Trophoblast cell (in vitro differentiated cells and primary cell): ENCODE data around the gene TSHZ2.

Source experiments
- DNase-seq, 2 donors: peaks; one replicate each; pipeline ENCODE4 v3.0.0-alpha.2; 2016
- H2AFZ ChIP-seq: 2 replicates; pipeline ENCODE4 v1.6.1; 2013; ENCODE audit warnings: low read length, moderate library complexity, mild to moderate bottlenecking; ENCODE audit not compliant: insufficient read depth, poor library complexity
- H2AK5ac ChIP-seq: 2 replicates; pipeline ENCODE4 v1.6.1; 2013; ENCODE audit warnings: mild to moderate bottlenecking, low read length
- H2BK120ac ChIP-seq: 2 replicates; pipeline ENCODE4 v1.6.1; 2013; ENCODE audit warnings: low read length, mild to moderate bottlenecking, moderate library complexity; ENCODE audit not compliant: insufficient read depth, poor library complexity
- H2BK12ac ChIP-seq: 2 replicates; pipeline ENCODE4 v1.6.1; 2013; ENCODE audit warnings: mild to moderate bottlenecking, low read length, moderate library complexity
- H2BK5ac ChIP-seq: 2 replicates; pipeline ENCODE4 v1.6.1; 2013; ENCODE audit warnings: low read length, low read depth, moderate library complexity, mild to moderate bottlenecking; ENCODE audit not compliant: poor library complexity
- H3K14ac ChIP-seq: 2 replicates; pipeline ENCODE4 v1.6.1; 2013; ENCODE audit warnings: mild to moderate bottlenecking, low read length
- H3K18ac ChIP-seq: 2 replicates; pipeline ENCODE4 v1.6.1; 2013; ENCODE audit warnings: mild to moderate bottlenecking, low read length
- H3K23ac ChIP-seq: 2 replicates; pipeline ENCODE4 v1.6.1; 2013; ENCODE audit warnings: low read length
- H3K27ac ChIP-seq: 2 replicates; pipeline ENCODE4 v1.5.1; 2013; ENCODE audit warnings: low read depth, mild to moderate bottlenecking, inconsistent platforms, low read length, moderate library complexity
- H3K27me3 ChIP-seq: 2 replicates; pipeline ENCODE4 v1.6.1; 2013; ENCODE audit warnings: inconsistent platforms, mild to moderate bottlenecking, low read length, moderate library complexity; ENCODE audit not compliant: insufficient read depth
- H3K36me3 ChIP-seq, 2 experiments: 1 replicate in 1 of 2; 2 replicates in 1 of 2; pipeline ENCODE4 v1.6.1; 2013; ENCODE audit warnings: low read length in 2 of 2, mild to moderate bottlenecking in 2 of 2, moderate library complexity in 1 of 2; ENCODE audit not compliant: insufficient read depth in 2 of 2, control insufficient read depth in 1 of 2
- H3K4ac ChIP-seq: 2 replicates; pipeline ENCODE4 v1.6.1; 2013; ENCODE audit warnings: low read depth, mild to moderate bottlenecking, low read length, moderate library complexity
- H3K4me1 ChIP-seq, 2 experiments: 1 replicate in 1 of 2; 2 replicates in 1 of 2; pipeline ENCODE4 v1.6.1; 2013; ENCODE audit warnings: low read length in 2 of 2, mild to moderate bottlenecking in 2 of 2, moderate library complexity in 1 of 2; ENCODE audit not compliant: insufficient read depth in 2 of 2, control insufficient read depth in 1 of 2
- H3K4me2 ChIP-seq: 2 replicates; pipeline ENCODE4 v1.6.1; 2013; ENCODE audit warnings: inconsistent platforms, mild to moderate bottlenecking, low read length, moderate library complexity
- H3K4me3 ChIP-seq: 2 replicates; pipeline ENCODE4 v1.5.1; 2013; ENCODE audit warnings: mild to moderate bottlenecking, low read depth, low read length, inconsistent platforms
- H3K79me1 ChIP-seq: one replicate; pipeline ENCODE4 v1.6.1; 2013; ENCODE audit warnings: low read length
- H3K79me2 ChIP-seq: 2 replicates; pipeline ENCODE4 v1.6.1; 2013; ENCODE audit warnings: low read length, mild to moderate bottlenecking; ENCODE audit not compliant: control insufficient read depth, insufficient read depth, poor library complexity
- H3K9ac ChIP-seq: 2 replicates; pipeline ENCODE4 v1.6.1; 2013; ENCODE audit warnings: mild to moderate bottlenecking, low read length
- H3K9me3 ChIP-seq: 2 replicates; pipeline ENCODE4 v1.6.1; 2013; ENCODE audit warnings: low read depth, mild to moderate bottlenecking, control low read depth, inconsistent platforms, low read length; ENCODE audit not compliant: insufficient read depth
- H4K12ac ChIP-seq: 2 replicates; pipeline ENCODE4 v1.6.1; 2013; ENCODE audit warnings: low read depth, mild to moderate bottlenecking, low read length, moderate library complexity
- H4K8ac ChIP-seq: 2 replicates; pipeline ENCODE4 v1.6.1; 2013; ENCODE audit warnings: low read depth, mild to moderate bottlenecking, low read length, moderate library complexity
- H4K91ac ChIP-seq: one replicate; pipeline ENCODE4 v1.6.1; 2013; ENCODE audit warnings: low read depth, mild to moderate bottlenecking, low read length, moderate library complexity
- WGBS: extraction: QIAGEN DNeasy Blood & Tissue Kit; methylation state at CpG from one replicate; pipeline ENCODE4 v1.1.7; 2013; ENCODE audit warnings: missing lambda C conversion rate; ENCODE audit not compliant: insufficient read length, insufficient coverage; ENCODE audit errors: extremely low coverage; 5-methylcytosine and 5-hydroxymethylcytosine counted together

TSHZ2 gene

GRCh38 chr20:53126185-53126584, 154.0 kb downstream of the TSHZ2 start:
- H3K23ac ChIP-seq: no peak overlapping the region
- no peaks in the 10 kb centered on the region for H3K79me1 ChIP-seq
- H3K18ac ChIP-seq: no peak overlapping the region
- no peak overlapping the region for H3K4ac ChIP-seq
- H3K4me3 ChIP-seq: no peak overlapping the region
- no peak overlapping the region for H2AFZ ChIP-seq
- no peaks in the 10 kb centered on the region for H3K27me3 ChIP-seq
- no peak overlapping the region for H4K12ac ChIP-seq
- no peak overlapping the region for H3K9ac ChIP-seq
- no peaks in the 10 kb centered on the region for H3K9me3 ChIP-seq
- no peak overlapping the region for H2AK5ac ChIP-seq
- WGBS: no CpG with 5 or more reads among the region's 7 CpGs
- H3K79me2 ChIP-seq: no peaks in the 10 kb centered on the region
- no peak overlapping the region for H4K8ac ChIP-seq
- H3K4me2 ChIP-seq: no peak overlapping the region
- no peaks in the 10 kb centered on the region for H3K36me3 ChIP-seq
- no peak overlapping the region for H3K14ac ChIP-seq
- no peak overlapping the region for H2BK12ac ChIP-seq
- DNase-seq: no peak
- H4K91ac ChIP-seq: no peak overlapping the region
- H3K4me1 ChIP-seq: no peaks in the 10 kb centered on the region
- H2BK120ac ChIP-seq: no peak overlapping the region
- H2BK5ac ChIP-seq: no peak overlapping the region
- H3K27ac ChIP-seq: no peak overlapping the region

GRCh38 chr20:53127027-53127426, 154.9 kb downstream of the TSHZ2 start:
- H3K79me2 ChIP-seq: no peaks in the 10 kb centered on the region

DNA sequence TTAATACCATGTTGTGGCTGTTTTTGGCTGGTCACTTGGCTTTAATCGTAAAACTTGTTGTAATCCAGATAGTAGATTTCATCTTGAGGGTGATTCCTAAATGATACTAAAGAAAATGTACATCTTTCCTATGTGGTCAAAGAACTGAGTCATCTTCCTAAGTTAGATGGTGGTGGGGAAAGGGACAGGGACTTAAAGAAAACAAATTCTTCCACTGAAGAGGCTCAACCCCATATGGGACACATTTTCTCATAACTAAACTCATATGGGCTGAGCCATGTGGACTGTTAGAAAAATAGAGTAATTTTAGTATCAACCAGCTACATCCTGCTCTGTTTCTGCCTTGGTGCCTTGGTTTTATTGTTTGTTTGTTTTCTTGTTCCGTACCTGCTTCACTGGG, 155.8 kb downstream of the TSHZ2 start:
- no peak overlapping the region for H3K4me3 ChIP-seq
- H3K27ac ChIP-seq: no peak overlapping the region
- H4K12ac ChIP-seq: no peak overlapping the region
- H2BK120ac ChIP-seq: no peak overlapping the region
- no peaks in the 10 kb centered on the region for H3K9me3 ChIP-seq
- no peaks in the 10 kb centered on the region for H3K79me2 ChIP-seq
- DNase-seq: no peak
- no CpG with 5 or more reads among the region's 2 CpGs for WGBS
- H3K4ac ChIP-seq: no peak overlapping the region
- H2AFZ ChIP-seq: no peak overlapping the region
- no peak overlapping the region for H3K9ac ChIP-seq
- no peak overlapping the region for H3K14ac ChIP-seq
- H3K4me1 ChIP-seq: peaks cover 0 to under 1% of the 10 kb centered on the region in 2 experiments
- no peak overlapping the region for H3K4me2 ChIP-seq
- no peak overlapping the region for H2BK5ac ChIP-seq
- no peak overlapping the region for H3K18ac ChIP-seq
- no peak overlapping the region for H2BK12ac ChIP-seq
- H3K23ac ChIP-seq: no peak overlapping the region
- H2AK5ac ChIP-seq: no peak overlapping the region
- H3K36me3 ChIP-seq: no peaks in the 10 kb centered on the region
- no peaks in the 10 kb centered on the region for H3K79me1 ChIP-seq
- H4K8ac ChIP-seq: no peak overlapping the region
- no peak overlapping the region for H4K91ac ChIP-seq
- H3K27me3 ChIP-seq: no peaks in the 10 kb centered on the region

More at GRCh38 chr20:53127027-53127426, 154.9 kb downstream of the TSHZ2 start:
- no peaks in the 10 kb centered on the region for H3K27me3 ChIP-seq
- no peak overlapping the region for H3K4me3 ChIP-seq
- no peak overlapping the region for H4K12ac ChIP-seq
- no peak overlapping the region for H2BK5ac ChIP-seq
- H2AK5ac ChIP-seq: no peak overlapping the region
- H3K9ac ChIP-seq: no peak overlapping the region
- H3K9me3 ChIP-seq: no peaks in the 10 kb centered on the region
- H2BK12ac ChIP-seq: no peak overlapping the region
- DNase-seq: no peak
- H2BK120ac ChIP-seq: no peak overlapping the region
- H3K36me3 ChIP-seq: no peaks in the 10 kb centered on the region
- no peak overlapping the region for H3K18ac ChIP-seq
- WGBS: no CpG with 5 or more reads among the region's 2 CpGs
- no peaks in the 10 kb centered on the region for H3K79me1 ChIP-seq
- no peak overlapping the region for H3K27ac ChIP-seq
- H4K91ac ChIP-seq: no peak overlapping the region
- H2AFZ ChIP-seq: no peak overlapping the region
- H3K4me1 ChIP-seq: no peaks in the 10 kb centered on the region
- no peak overlapping the region for H3K23ac ChIP-seq
- H4K8ac ChIP-seq: no peak overlapping the region
- no peak overlapping the region for H3K4me2 ChIP-seq
- no peak overlapping the region for H3K4ac ChIP-seq
- no peak overlapping the region for H3K14ac ChIP-seq

DNA sequence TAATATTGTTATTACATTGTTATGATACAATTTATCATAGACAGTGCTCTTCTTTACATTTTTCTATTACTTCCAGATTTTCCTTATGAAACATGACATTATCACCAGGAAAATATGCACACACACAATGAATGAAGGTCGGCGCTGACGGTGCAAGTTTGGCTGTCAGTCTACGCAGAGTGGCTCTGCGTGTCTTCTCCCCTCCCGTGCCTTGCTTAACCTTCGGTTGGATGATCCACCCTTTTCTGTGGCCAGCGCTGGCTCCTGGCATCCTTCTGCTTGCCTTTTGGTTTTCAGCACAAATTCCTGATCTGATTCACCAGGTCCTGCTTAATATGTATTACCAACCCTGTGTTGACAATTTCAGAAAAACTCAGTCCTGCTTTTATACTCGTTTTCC, 157.4 kb downstream of the TSHZ2 start:
- Histone ChIP-seq H3K79me2 (no peaks in the 10 kb centered on the region), H3K36me3 (no peaks in the 10 kb centered on the region), H3K27me3 (no peaks in the 10 kb centered on the region), H2BK12ac (no peak overlapping the region), H4K12ac (no peak overlapping the region), H2AFZ (no peak overlapping the region), H3K4me1 (peaks cover 0 to 3% of the 10 kb centered on the region in 2 experiments), H3K4me2 (no peak overlapping the region), H3K18ac (no peak overlapping the region), H3K9ac (no peak overlapping the region), H3K23ac (no peak overlapping the region), H3K14ac (no peak overlapping the region), H4K8ac (no peak overlapping the region), H3K4me3 (no peak overlapping the region), H3K4ac (no peak overlapping the region), H2AK5ac (no peak overlapping the region), H3K27ac (no peak overlapping the region), H2BK5ac (no peak overlapping the region), H3K9me3 (no peaks in the 10 kb centered on the region), H3K79me1 (no peaks in the 10 kb centered on the region), H2BK120ac (no peak overlapping the region), H4K91ac (no peak overlapping the region)
- WGBS: no CpG with 5 or more reads among the region's 9 CpGs
- no peak for DNase-seq
